Activated CD8-positive, alpha-beta memory T cell treated with anti-CD3 and anti-CD28 coated beads for 1 hour (primary cell): ENCODE results near the gene FAM98B.
A peak's percentile ranks its signal among the peaks of the same experiment; 100 is the strongest.

Experiments used
- DNase-seq, 2 donors: peaks; one replicate each; pipeline ENCODE4 v3.0.0-alpha.2; 2020; ENCODE audit warnings: low read depth in 1 of 2; ENCODE audit errors: extremely low read depth in 1 of 2

FAM98B gene

GRCh38 chr15:38460543-38460942, 6.6 kb downstream of the FAM98B start:
- DNase-seq: no peak

GRCh38 chr15:38461066-38461833, 7.3 kb downstream of the FAM98B start:
- DNase-seq: no peak

- no peak for DNase-seq
Measured at GRCh38 chr15:38463893-38464292, 10.0 kb downstream of the FAM98B start.

GRCh38 chr15:38464675-38465074, 10.7 kb downstream of the FAM98B start:
- no peak for DNase-seq

GRCh38 chr15:38470816-38471215, 16.9 kb downstream of the FAM98B start:
- DNase-seq: no peak

GRCh38 chr15:38471974-38472373, 18.0 kb downstream of the FAM98B start:
- DNase-seq: no peak

GRCh38 chr15:38474155-38474757, 20.3 kb downstream of the FAM98B start:
- peak in 1 of 2 donors; percentile 2 for DNase-seq

- DNase-seq: no peak
Measured at GRCh38 chr15:38475361-38475760, 21.4 kb downstream of the FAM98B start.

GRCh38 chr15:38476120-38476519, 22.2 kb downstream of the FAM98B start:
- DNase-seq: no peak

GRCh38 chr15:38477637-38478036, 23.7 kb downstream of the FAM98B start:
- DNase-seq: no peak

- DNase-seq: no peak
Measured at GRCh38 chr15:38479266-38479665, 25.3 kb downstream of the FAM98B start.

- no peak for DNase-seq
Measured at GRCh38 chr15:38479756-38480155, 25.8 kb downstream of the FAM98B start.

GRCh38 chr15:38481113-38481512, 27.2 kb downstream of the FAM98B start:
- DNase-seq: no peak

GRCh38 chr15:38481761-38482160, 27.8 kb downstream of the FAM98B start:
- no peak for DNase-seq

GRCh38 chr15:38482572-38482971, 28.6 kb downstream of the FAM98B start:
- DNase-seq: no peak

GRCh38 chr15:38486936-38487335, 33.0 kb downstream of the FAM98B start:
- DNase-seq: no peak

GRCh38 chr15:38487378-38487777, 33.5 kb downstream of the FAM98B start:
- no peak for DNase-seq

- no peak for DNase-seq
Measured at GRCh38 chr15:38490242-38490922, 36.5 kb downstream of the FAM98B start.

GRCh38 chr15:38496151-38496550, 42.2 kb downstream of the FAM98B start:
- no peak for DNase-seq

GRCh38 chr15:38499651-38500050, 45.7 kb downstream of the FAM98B start:
- no peak for DNase-seq

- no peak for DNase-seq
Measured at GRCh38 chr15:38503496-38503895, 49.6 kb downstream of the FAM98B start.
